Gastrocnemius medialis (tissue), 4 donors: ENCODE data around the gene HK1. TPM values are rescaled to one million over a fixed set of nuclear protein-coding genes. Genes with fewer than 3 reads are reported as not detected.
A peak's percentile ranks its signal among the peaks of the same experiment; 100 is the strongest.

Experiments used
- ATAC-seq, 2 donors: fragments of 150-250 bp; one replicate each; pipeline ENCODE4 v1.9.1; 2016
- DNase-seq, 2 donors: peaks; one replicate each; pipeline ENCODE4 v3.0.0-alpha.2; 2019
- H3K27ac ChIP-seq, 4 donors: fragments of 200-600 bp; sonication (generic); 1 replicate in 1 of 4; 2 replicates in 3 of 4; pipeline ENCODE4 v1.5.1; 2016 to 2018; ENCODE audit warnings: mild to moderate bottlenecking in 2 of 4, moderate library complexity in 1 of 4
- H3K27me3 ChIP-seq, 3 donors: fragments of 200-600 bp; sonication (generic) in 2 of 3; 1 replicate in 1 of 3; 2 replicates in 2 of 3; pipeline versions ENCODE4 v1.5.1 to v1.6.0; 2016 to 2019; ENCODE audit warnings: mild to moderate bottlenecking in 1 of 3, moderate library complexity in 1 of 3
- H3K36me3 ChIP-seq, 2 donors: fragments of 200-600 bp; sonication (generic) in 1 of 2; one replicate each; pipeline ENCODE4 v1.5.1; 2017 to 2018
- H3K4me1 ChIP-seq, 2 donors: fragments of 200-600 bp; sonication (generic) in 1 of 2; one replicate each; pipeline ENCODE4 v1.5.1; 2016 to 2017; ENCODE audit warnings: mild to moderate bottlenecking in 2 of 2
- H3K4me3 ChIP-seq, 4 donors: fragments of 200-600 bp; sonication (generic) in 3 of 4; 1 replicate in 1 of 4; 2 replicates in 3 of 4; pipeline ENCODE4 v1.5.1; 2016 to 2019; ENCODE audit warnings: mild to moderate bottlenecking in 2 of 4
- H3K9me3 ChIP-seq, 3 donors: fragments of 200-600 bp; sonication (generic) in 2 of 3; 1 replicate in 1 of 3; 2 replicates in 2 of 3; pipeline ENCODE4 v1.5.1; 2016 to 2019
- CTCF ChIP-seq, 5 experiments: fragments of 450-650 bp in 3 of 5; fragments of 200-600 bp in 2 of 5; sonication (generic) in 2 of 5; IDR thresholded peaks in 4 of 5; conservative IDR thresholded peaks in 1 of 5; 1 replicate in 4 of 5; 2 replicates in 1 of 5; pipeline ENCODE4 v1.5.1; 2016 to 2019; ENCODE audit warnings: antibody characterized with exemption in 5 of 5, mild to moderate bottlenecking in 3 of 5, moderate library complexity in 3 of 5
- POLR2A ChIP-seq, 2 donors: fragments of 450-650 bp; IDR thresholded peaks; one replicate each; pipeline ENCODE4 v1.6.1; 2017; ENCODE audit warnings: antibody characterized with exemption in 2 of 2, mild to moderate bottlenecking in 2 of 2, moderate library complexity in 2 of 2
- in situ Hi-C, 4 donors: fragments of 200-750 bp; cut with MboI; loops; one replicate each; pipeline versions ENCODE4 v1.15.0 to v1.8.0; 2017; ENCODE audit warnings: low sequenced_read_pairs in 4 of 4
- intact Hi-C: fragments of 100-400 bp; cut with DNase I; formaldehyde crosslinking; loops from one replicate; pipeline ENCODE4 v1.15.1; 2023; ENCODE audit warnings: low total_unique reads
- total RNA-seq, 4 donors: library from RNA; depleted of rRNA; stranded (reverse); fragments of >200 nt; gene quantifications; one replicate each; pipeline versions ENCODE4 v1.1.0 to v1.2.3, GENCODE V29; 2016

HK1 gene
- total RNA-seq, 4 donors from 2014 or later: 168 to 331 (median 246) TPM

GRCh38 chr10:69407621-69408301, 129.5 kb downstream of the HK1 start:
- Histone ChIP-seq H3K27ac (peak overlapping the region; percentile 73 to 83 (median 76)), H3K4me3 (peak overlapping the region in 2 of 4 donors; percentile 31 to 34), H3K9me3 (no peaks in the 10 kb centered on the region), H3K36me3 (peaks cover 0 to 8% of the 10 kb centered on the region in 2 donors), H3K27me3 (no peaks in the 10 kb centered on the region), H3K4me1 (peaks cover 17 to 27% of the 10 kb centered on the region in 2 donors)
- no peak for ATAC-seq
- no peak for DNase-seq
- in situ Hi-C loops: loop anchor here in 1 of 4 donors (25.0 kb wide), 1 partner anchor 420 kb away; the partner anchor contains the start of gene KIFBP
- intact Hi-C loops: loop anchor here (1.0 to 5.0 kb wide), 3 partner anchors 100 to 230 kb away; no protein-coding TSS in a partner anchor
- no peak for TF ChIP-seq CTCF (IDR thresholded peaks at IDR 0.05 in 4 of 5, conservative IDR thresholded peaks at IDR 0.05 in 1 of 5)

- Histone ChIP-seq H3K27me3 (no peaks in the 10 kb centered on the region), H3K27ac (peak overlapping the region; percentile 87 to 99 (median 90)), H3K4me3 (peak overlapping the region; percentile 51 to 67 (median 59)), H3K36me3 (peaks cover 0 to 7% of the 10 kb centered on the region in 2 donors), H3K9me3 (no peaks in the 10 kb centered on the region), H3K4me1 (peaks cover 17 to 31% of the 10 kb centered on the region in 2 donors)
- in situ Hi-C loops: loop anchor here in 1 of 4 donors (25.0 kb wide), 1 partner anchor 421 kb away; the partner anchor contains the start of gene KIFBP
- intact Hi-C loops: loop anchor here (1.0 to 5.0 kb wide), 4 partner anchors 14 to 229 kb away; no protein-coding TSS in a partner anchor
- ATAC-seq: peak; percentile 73 to 81
- peak; percentile 85 to 92 for DNase-seq
- TF ChIP-seq CTCF (IDR thresholded peaks at IDR 0.05 in 4 of 5, conservative IDR thresholded peaks at IDR 0.05 in 1 of 5) (peak; percentile 19 to 91 (median 64)), POLR2A (IDR thresholded peaks at IDR 0.05) (peak; percentile 35 to 43)
Observed at GRCh38 chr10:69408318-69409175, 130.3 kb downstream of the HK1 start.

GRCh38 chr10:69409176-69409495, 130.8 kb downstream of the HK1 start:
- Histone ChIP-seq H3K27me3 (no peaks in the 10 kb centered on the region), H3K4me3 (peak overlapping the region; percentile 51 to 67 (median 59)), H3K9me3 (no peaks in the 10 kb centered on the region), H3K36me3 (peaks cover 0 to under 1% of the 10 kb centered on the region in 2 donors), H3K27ac (peak overlapping the region; percentile 87 to 99 (median 90)), H3K4me1 (peaks cover 17 to 31% of the 10 kb centered on the region in 2 donors)
- intact Hi-C loops: loop anchor here (1.0 to 5.0 kb wide), 3 partner anchors 13 to 228 kb away; no protein-coding TSS in a partner anchor
- ATAC-seq (peak; percentile 11 to 35), DNase-seq (no peak)
- in situ Hi-C loops: loop anchor here in 1 of 4 donors (25.0 kb wide), 1 partner anchor 422 kb away; the partner anchor contains the start of gene KIFBP
- TF ChIP-seq POLR2A (IDR thresholded peaks at IDR 0.05): no peak
- TF ChIP-seq CTCF (IDR thresholded peaks at IDR 0.05 in 4 of 5, conservative IDR thresholded peaks at IDR 0.05 in 1 of 5): no peak

- H3K27me3 ChIP-seq: no peaks in the 10 kb centered on the region
- in situ Hi-C loops: loop anchor here in 1 of 4 donors (25.0 kb wide), 1 partner anchor 423 kb away; the partner anchor contains the start of gene KIFBP
- TF ChIP-seq POLR2A (IDR thresholded peaks at IDR 0.05): no peak
- TF ChIP-seq CTCF (IDR thresholded peaks at IDR 0.05 in 4 of 5, conservative IDR thresholded peaks at IDR 0.05 in 1 of 5): no peak
- H3K4me1 ChIP-seq: peaks cover 17 to 31% of the 10 kb centered on the region in 2 donors
- no peaks in the 10 kb centered on the region for H3K9me3 ChIP-seq
- intact Hi-C loops: loop anchor here (1.0 to 5.0 kb wide), 3 partner anchors 12 to 227 kb away; no protein-coding TSS in a partner anchor
- no peaks in the 10 kb centered on the region for H3K36me3 ChIP-seq
- ATAC-seq (peak in 1 of 2 donors; percentile 9), DNase-seq (peak in 1 of 2 donors; percentile 59)
- no peak overlapping the region for H3K4me3 ChIP-seq
- peak overlapping the region in 2 of 4 donors; percentile 87 to 90 for H3K27ac ChIP-seq
Observed at GRCh38 chr10:69409968-69410367, 131.7 kb downstream of the HK1 start.
